Keratinocyte (primary cell): ENCODE data around the gene METTL26. TPM values are rescaled to one million over a fixed set of nuclear protein-coding genes. Genes with fewer than 3 reads are reported as not detected.

ENCODE experiments used
- DNase-seq: peaks from one replicate; pipeline ENCODE4 v3.0.0-alpha.2; 2011; ENCODE audit warnings: low read depth, missing footprints, low spot score
- FAIRE-seq: peaks from 2 replicates; lab custom pipeline; 2011; peaks lifted over from hg19 to GRCh38; lab: Jason Lieb, UNC
- H2AFZ ChIP-seq: 2 replicates; pipeline ENCODE4 v1.6.0; 2012; ENCODE audit warnings: low read length, control low read depth, inconsistent platforms; ENCODE audit not compliant: control insufficient read depth
- H3K27ac ChIP-seq: 2 replicates; pipeline ENCODE4 v1.5.1; 2011; ENCODE audit warnings: low read length; ENCODE audit not compliant: control insufficient read depth, insufficient read depth
- H3K27me3 ChIP-seq: 3 replicates; pipeline ENCODE4 v1.6.0; 2011; ENCODE audit warnings: low read length; ENCODE audit not compliant: control insufficient read depth, insufficient read depth; ENCODE audit errors: extremely low read depth
- H3K36me3 ChIP-seq, 2 experiments: 2 replicates in 1 of 2; 3 replicates in 1 of 2; pipeline ENCODE4 v1.5.1; 2011; ENCODE audit warnings: low read length in 2 of 2, mild to moderate bottlenecking in 1 of 2; ENCODE audit not compliant: control insufficient read depth in 2 of 2, insufficient read depth in 2 of 2; ENCODE audit errors: extremely low read depth in 1 of 2
- H3K4me1 ChIP-seq: 3 replicates; pipeline ENCODE4 v1.5.1; 2011; ENCODE audit warnings: low read length; ENCODE audit not compliant: control insufficient read depth, insufficient read depth; ENCODE audit errors: extremely low read depth
- H3K4me2 ChIP-seq: 3 replicates; pipeline ENCODE4 v1.6.0; 2011; ENCODE audit warnings: low read depth, low read length; ENCODE audit not compliant: control insufficient read depth, insufficient read depth; ENCODE audit errors: extremely low read depth
- H3K4me3 ChIP-seq, 3 experiments: fragments of 200-600 bp in 1 of 3; sonication (generic) in 1 of 3; 2 replicates in 2 of 3; 3 replicates in 1 of 3; pipeline ENCODE4 v1.5.1; 2011 to 2016; ENCODE audit warnings: low read length in 3 of 3, mild to moderate bottlenecking in 3 of 3, control low read depth in 2 of 3, inconsistent platforms in 1 of 3, low read depth in 1 of 3, mixed read lengths in 1 of 3, mixed run types in 1 of 3, moderate library complexity in 1 of 3; ENCODE audit not compliant: control insufficient read depth in 2 of 3, insufficient read depth in 2 of 3; ENCODE audit errors: extremely low read depth in 1 of 3
- H3K79me2 ChIP-seq: 2 replicates; pipeline ENCODE4 v1.6.0; 2012; ENCODE audit warnings: low read length; ENCODE audit not compliant: control insufficient read depth, insufficient read depth
- H3K9ac ChIP-seq: 3 replicates; pipeline ENCODE4 v1.6.0; 2011; ENCODE audit warnings: low read length; ENCODE audit not compliant: control insufficient read depth, insufficient read depth; ENCODE audit errors: extremely low read depth
- H3K9me1 ChIP-seq: 3 replicates; pipeline ENCODE4 v1.6.0; 2011; ENCODE audit warnings: low read length; ENCODE audit not compliant: control insufficient read depth, insufficient read depth; ENCODE audit errors: extremely low read depth
- H3K9me3 ChIP-seq: 2 replicates; pipeline ENCODE4 v1.5.1; 2012; ENCODE audit warnings: low read depth, low read length; ENCODE audit not compliant: control insufficient read depth
- H4K20me1 ChIP-seq: 3 replicates; pipeline ENCODE4 v1.6.0; 2011; ENCODE audit warnings: low read length; ENCODE audit not compliant: control insufficient read depth, insufficient read depth; ENCODE audit errors: extremely low read depth
- CTCF ChIP-seq, 3 experiments: IDR thresholded peaks in 1 of 3; conservative IDR thresholded peaks in 1 of 3; optimal IDR thresholded peaks in 1 of 3; 2 replicates in 2 of 3; 3 replicates in 1 of 3; pipeline versions ENCODE3 to v1.5.1; 2011; ENCODE audit warnings: low read length in 3 of 3, mild to moderate bottlenecking in 3 of 3, moderate library complexity in 2 of 3, control low read depth in 1 of 3, inconsistent platforms in 1 of 3; ENCODE audit not compliant: insufficient read depth in 2 of 3; ENCODE audit errors: extremely low read depth in 1 of 3
- EZH2 ChIP-seq: IDR thresholded peaks from one replicate; pipeline ENCODE4 v1.6.1; 2012; ENCODE audit warnings: inconsistent platforms, mild to moderate bottlenecking, low read length, moderate library complexity
- dilution Hi-C: fragments of 300-500 bp; cut with MboI; formaldehyde crosslinking; loops from one replicate; pipeline ENCODE4 v1.7.0; 2020; ENCODE audit warnings: low sequenced_read_pairs; ENCODE audit not compliant: extremely low pct_ligation_motif_present
- polyA plus RNA-seq, 5 experiments: library from polyadenylated mRNA; depleted of rRNA in 3 of 5; stranded (reverse) in 3 of 5; stranded (forward) in 1 of 5; unstranded in 1 of 5; fragments of >200 nt; gene quantifications; 1 replicate in 1 of 5; 2 replicates in 3 of 5; 3 replicates in 1 of 5; pipeline versions ENCODE4 v1.2.1 to v1.2.3, GENCODE V29; 2011 to 2012; ENCODE audit warnings: missing spikeins in 2 of 5, low read depth in 1 of 5, low replicate concordance in 1 of 5

METTL26 gene
- polyA plus RNA-seq, 1 donor (not counting 4 experiments of a cell fraction or from before 2014, with no cell fraction given): 46.9 TPM

- peaks cover 16 to 20% of the 10 kb centered on the region in 2 experiments for H3K36me3 ChIP-seq
Measured at GRCh38 chr16:678209-678857, 42.2 kb upstream of the METTL26 start.

GRCh38 chr16:677316-678190 is 41.4 kb upstream of the METTL26 start:
- peaks cover 13 to 22% of the 10 kb centered on the region in 2 experiments for H3K36me3 ChIP-seq
- peaks cover 36% of the 10 kb centered on the region for H3K4me1 ChIP-seq
- no peaks in the 10 kb centered on the region for H3K27me3 ChIP-seq
- H2AFZ ChIP-seq: no peak overlapping the region
- no peaks in the 10 kb centered on the region for H3K9me3 ChIP-seq
- peak overlapping the region; percentile 47 for H3K9ac ChIP-seq
- peak overlapping the region in 1 of 3 experiments; percentile 37 for H3K4me3 ChIP-seq
- dilution Hi-C loops: no loop called here
- peaks cover 19% of the 10 kb centered on the region for H3K79me2 ChIP-seq
- H3K4me2 ChIP-seq: peak overlapping the region; percentile 79
- DNase-seq: no peak
- H4K20me1 ChIP-seq: peaks cover 16% of the 10 kb centered on the region
- no peak for FAIRE-seq
- no peaks in the 10 kb centered on the region for H3K9me1 ChIP-seq
- peak overlapping the region; percentile 14 for H3K27ac ChIP-seq
- TF ChIP-seq EZH2 (no peak), CTCF (optimal IDR thresholded peaks at IDR 0.05 in 1 of 3, IDR thresholded peaks at IDR 0.05 in 1 of 3, conservative IDR thresholded peaks at IDR 0.05 in 1 of 3; ENCODE audit: extremely low read depth in 1 of 3, insufficient read depth in 2 of 3, low read length in 3 of 3) (no peak)

More at GRCh38 chr16:678209-678857, 42.2 kb upstream of the METTL26 start:
- H3K4me1 ChIP-seq: peaks cover 44% of the 10 kb centered on the region
- no peak overlapping the region for H3K9ac ChIP-seq
- H3K9me1 ChIP-seq: no peaks in the 10 kb centered on the region
- H2AFZ ChIP-seq: no peak overlapping the region
- DNase-seq: no peak
- H3K27me3 ChIP-seq: no peaks in the 10 kb centered on the region
- peaks cover 16% of the 10 kb centered on the region for H4K20me1 ChIP-seq
- FAIRE-seq: no peak
- no peak overlapping the region for H3K27ac ChIP-seq
- dilution Hi-C loops: no loop called here
- no peaks in the 10 kb centered on the region for H3K9me3 ChIP-seq
- no peak overlapping the region for H3K4me2 ChIP-seq
- no peak overlapping the region for H3K4me3 ChIP-seq
- no peak for TF ChIP-seq CTCF (optimal IDR thresholded peaks at IDR 0.05 in 1 of 3, IDR thresholded peaks at IDR 0.05 in 1 of 3, conservative IDR thresholded peaks at IDR 0.05 in 1 of 3; ENCODE audit: extremely low read depth in 1 of 3, insufficient read depth in 2 of 3, low read length in 3 of 3)
- TF ChIP-seq EZH2: no peak
- H3K79me2 ChIP-seq: peaks cover 26% of the 10 kb centered on the region
